Stomach (tissue), 4 donors: Measurements from ENCODE around the gene SLC25A13.
"Not testable (repeated sequence)": the region's sequence is repeated elsewhere in the genome, so short reads cannot be mapped to it uniquely, and the experiment has no call there.

Experiments
- CTCF ChIP-seq, 7 experiments: fragments of 450-650 bp in 4 of 7; fragments of 200-600 bp in 3 of 7; sonication (generic) in 3 of 7; IDR thresholded peaks; one replicate each; pipeline ENCODE4 v1.5.1; 2016 to 2019; ENCODE audit warnings: antibody characterized with exemption in 7 of 7, control low read depth in 2 of 7, mild to moderate bottlenecking in 1 of 7
- POLR2A ChIP-seq, 4 donors: fragments of 450-650 bp; IDR thresholded peaks; one replicate each; pipeline ENCODE4 v1.6.1; 2016; ENCODE audit warnings: antibody characterized with exemption in 4 of 4, control low read depth in 2 of 4, mild to moderate bottlenecking in 1 of 4, moderate library complexity in 1 of 4
- POLR2AphosphoS5 ChIP-seq, 3 donors: sonication (generic); formaldehyde crosslinking; IDR thresholded peaks; one replicate each; pipeline ENCODE4 v1.6.1; 2016; ENCODE audit warnings: antibody characterized with exemption in 3 of 3

GRCh38 chr7:96297446-96297845 is 24.5 kb downstream of the SLC25A13 start:
- TF ChIP-seq CTCF, POLR2AphosphoS5, POLR2A (IDR thresholded peaks at IDR 0.05): not testable (repeated sequence)
